Naive thymus-derived CD4-positive, alpha-beta T cell (primary cell): ENCODE results near the gene TPGS2. TPM values are rescaled to one million over a fixed set of nuclear protein-coding genes. Genes with fewer than 3 reads are reported as not detected.

Experiments used
- ATAC-seq: fragments of 150-1000 bp; cut with Tn5 transposase; 2 replicates; pipeline ENCODE4 v1.10.0; 2021; ENCODE audit warnings: mild to moderate bottlenecking, moderate library complexity
- CTCF ChIA-PET: fragments of 350-600 bp; sonication (Branson Sonifier 250); formaldehyde crosslinking; loops from one replicate; lab custom pipeline; 2021; ENCODE audit warnings: antibody characterized with exemption; lab: Charles Lee
- POLR2A ChIA-PET: fragments of 350-600 bp; sonication (Branson Sonifier 250); formaldehyde crosslinking; loops from one replicate; lab custom pipeline; 2021; ENCODE audit warnings: antibody characterized with exemption, inconsistent platforms; lab: Charles Lee
- DNase-seq, 9 donors: peaks; one replicate each; pipeline versions ENCODE4 v3.0.0 to v3.0.0-alpha.2; 2020 to 2022; ENCODE audit warnings: mixed read lengths in 1 of 9
- H3K27ac ChIP-seq: one replicate; pipeline ENCODE4 v1.7.0; 2013; ENCODE audit warnings: mild to moderate bottlenecking, low read depth, low read length, moderate library complexity
- H3K27me3 ChIP-seq, 2 donors: one replicate each; pipeline ENCODE4 v1.7.0; 2013; ENCODE audit warnings: low read length in 2 of 2, mild to moderate bottlenecking in 2 of 2, moderate library complexity in 2 of 2; ENCODE audit not compliant: control insufficient read depth in 2 of 2, insufficient read depth in 2 of 2
- H3K36me3 ChIP-seq, 3 experiments: 1 replicate in 2 of 3; 2 replicates in 1 of 3; pipeline ENCODE4 v1.7.0; 2013; ENCODE audit warnings: low read length in 3 of 3, mild to moderate bottlenecking in 3 of 3, moderate library complexity in 1 of 3; ENCODE audit not compliant: insufficient read depth in 3 of 3, control insufficient read depth in 2 of 3
- H3K4me1 ChIP-seq, 2 donors: one replicate each; pipeline ENCODE4 v1.7.0; 2013; ENCODE audit warnings: low read length in 2 of 2, mild to moderate bottlenecking in 2 of 2, moderate library complexity in 1 of 2; ENCODE audit not compliant: control insufficient read depth in 2 of 2, insufficient read depth in 2 of 2
- H3K4me3 ChIP-seq: 2 replicates; pipeline ENCODE4 v1.7.0; 2013; ENCODE audit warnings: mild to moderate bottlenecking, low read length
- H3K9me3 ChIP-seq, 3 experiments: 1 replicate in 2 of 3; 2 replicates in 1 of 3; pipeline ENCODE4 v1.7.0; 2013; ENCODE audit warnings: low read length in 3 of 3; ENCODE audit not compliant: control insufficient read depth in 2 of 3
- H3K27ac Mint-ChIP-seq, 9 donors: one replicate each; pipeline ENCODE4 v1.8.0; 2020 to 2022; ENCODE audit warnings: mixed read lengths in 9 of 9, mild to moderate bottlenecking in 8 of 9, moderate library complexity in 5 of 9, inconsistent platforms in 2 of 9
- H3K27me3 Mint-ChIP-seq, 5 donors: one replicate each; pipeline ENCODE4 v1.8.0; 2021 to 2022; ENCODE audit warnings: mixed read lengths in 5 of 5, mild to moderate bottlenecking in 1 of 5
- H3K36me3 Mint-ChIP-seq, 5 donors: one replicate each; pipeline ENCODE4 v1.8.0; 2020 to 2022; ENCODE audit warnings: mixed read lengths in 5 of 5, mild to moderate bottlenecking in 3 of 5, inconsistent platforms in 1 of 5
- H3K4me1 Mint-ChIP-seq, 7 donors: one replicate each; pipeline ENCODE4 v1.8.0; 2020 to 2022; ENCODE audit warnings: mixed read lengths in 7 of 7, mild to moderate bottlenecking in 3 of 7, inconsistent platforms in 1 of 7
- H3K4me3 Mint-ChIP-seq, 10 donors: one replicate each; pipeline ENCODE4 v1.8.0; 2020 to 2022; ENCODE audit warnings: mild to moderate bottlenecking in 10 of 10, mixed read lengths in 10 of 10, moderate library complexity in 6 of 10, inconsistent platforms in 2 of 10
- H3K9me3 Mint-ChIP-seq, 11 donors: one replicate each; pipeline ENCODE4 v1.8.0; 2020 to 2022; ENCODE audit warnings: mixed read lengths in 11 of 11, mild to moderate bottlenecking in 4 of 11, inconsistent platforms in 1 of 11, moderate library complexity in 1 of 11
- intact Hi-C, 2 donors: fragments of 100-400 bp; cut with micrococcal nuclease; formaldehyde crosslinking; loops; one replicate each; pipeline ENCODE4 v1.15.1; 2023
- polyA plus RNA-seq, 2 donors: library from polyadenylated mRNA; unstranded; fragments of 300-500 nt; fragmentation: Illumina TruSeq; gene quantifications; one replicate each; pipeline ENCODE4 v1.2.3, GENCODE V29; 2021
- total RNA-seq, 6 experiments: library from RNA in 5 of 6; stranded (reverse) in 5 of 6; gene quantifications; 1 replicate in 5 of 6; 2 replicates in 1 of 6; pipeline ENCODE4 v1.2.3 and lab custom pipeline; 2021 to 2026

TPGS2 gene
- total and polyA plus RNA-seq, 7 experiments from 2014 or later, result 16.9 to 92.8 (median 53.7) TPM

DNA sequence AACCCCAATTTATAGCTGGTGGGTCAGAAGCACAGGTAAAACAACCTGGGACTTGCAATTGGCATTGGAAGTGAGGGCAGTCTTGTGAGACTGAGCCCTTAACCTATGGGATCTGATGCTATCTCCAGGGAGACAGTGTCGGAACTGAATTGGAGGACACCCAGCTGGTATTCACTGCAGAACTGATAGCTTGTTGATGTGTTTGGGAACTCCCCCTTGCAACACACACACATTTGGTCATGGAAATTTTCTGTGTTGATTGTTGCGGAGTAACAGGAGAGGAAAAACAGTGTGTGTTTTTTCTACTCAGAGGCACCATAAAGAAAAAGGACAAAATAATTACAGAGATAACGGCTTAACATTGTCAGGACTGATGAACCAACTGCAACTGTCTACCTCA lies 16.1 kb downstream of the TPGS2 start:
- Mint-ChIP-seq H3K27me3 (no peaks in the 10 kb centered on the region), H3K36me3 (peaks cover 4 to 21% (median 4%) of the 10 kb centered on the region in 5 donors), H3K4me1 (peaks cover 0 to 21% (median 5%) of the 10 kb centered on the region in 7 donors), H3K4me3 (no peak overlapping the region), H3K27ac (peak overlapping the region in 1 of 9 donors; percentile 42), H3K9me3 (no peaks in the 10 kb centered on the region)
- Histone ChIP-seq H3K9me3 (no peaks in the 10 kb centered on the region), H3K4me1 (no peaks in the 10 kb centered on the region), H3K36me3 (peaks cover 0 to 28% (median 0%) of the 10 kb centered on the region in 3 experiments), H3K27ac (no peak overlapping the region), H3K27me3 (no peaks in the 10 kb centered on the region), H3K4me3 (no peak overlapping the region)
- intact Hi-C loops, result no loop called here
- DNase-seq (no peak), ATAC-seq (no peak)
- CTCF ChIA-PET, result interaction anchor here (1.0 kb wide), 1 partner anchor 28 kb away, joined by 3 read pairs; no protein-coding TSS in a partner anchor
- POLR2A ChIA-PET, result no interaction called here

DNA sequence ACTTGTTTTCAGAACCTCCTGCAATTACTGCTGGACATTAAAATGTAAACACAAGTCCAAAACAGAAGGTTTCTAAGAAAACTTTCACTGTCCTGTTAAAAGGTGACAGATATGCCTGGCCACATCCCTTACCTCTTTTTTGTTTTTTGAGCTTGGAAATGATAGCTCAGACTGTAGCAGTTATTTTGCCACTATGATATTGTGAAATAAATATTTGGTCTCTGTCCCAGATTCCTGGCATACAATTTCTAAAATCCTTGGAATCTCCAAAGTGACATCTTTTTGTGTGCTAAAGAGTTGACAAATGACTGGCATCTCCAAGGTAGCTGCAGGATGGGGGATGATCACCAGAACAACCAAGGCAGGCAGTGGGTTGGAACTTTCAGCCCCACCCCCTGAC lies 16.8 kb downstream of the TPGS2 start:
- ChIA-PET CTCF (interaction anchor here (1.0 kb wide), 1 partner anchor 527 kb away, joined by 3 read pairs; no protein-coding TSS in a partner anchor), POLR2A (no interaction called here)
- H3K9me3 Mint-ChIP-seq, result no peaks in the 10 kb centered on the region
- intact Hi-C loops, result no loop called here
- peaks cover 1 to 29% (median 7%) of the 10 kb centered on the region in 3 experiments for H3K36me3 ChIP-seq
- no peak overlapping the region for H3K4me3 Mint-ChIP-seq
- peaks cover 4 to 25% (median 9%) of the 10 kb centered on the region in 5 donors for H3K36me3 Mint-ChIP-seq
- no peaks in the 10 kb centered on the region for H3K4me1 ChIP-seq
- H3K9me3 ChIP-seq, result no peaks in the 10 kb centered on the region
- H3K4me3 ChIP-seq, result no peak overlapping the region
- H3K27me3 ChIP-seq, result no peaks in the 10 kb centered on the region
- no peak overlapping the region for H3K27ac ChIP-seq
- H3K27me3 Mint-ChIP-seq, result no peaks in the 10 kb centered on the region
- H3K27ac Mint-ChIP-seq, result peak overlapping the region in 2 of 9 donors; percentile 14 to 34
- peaks cover 0 to 21% (median 5%) of the 10 kb centered on the region in 7 donors for H3K4me1 Mint-ChIP-seq
- ATAC-seq (no peak), DNase-seq (no peak)

DNA sequence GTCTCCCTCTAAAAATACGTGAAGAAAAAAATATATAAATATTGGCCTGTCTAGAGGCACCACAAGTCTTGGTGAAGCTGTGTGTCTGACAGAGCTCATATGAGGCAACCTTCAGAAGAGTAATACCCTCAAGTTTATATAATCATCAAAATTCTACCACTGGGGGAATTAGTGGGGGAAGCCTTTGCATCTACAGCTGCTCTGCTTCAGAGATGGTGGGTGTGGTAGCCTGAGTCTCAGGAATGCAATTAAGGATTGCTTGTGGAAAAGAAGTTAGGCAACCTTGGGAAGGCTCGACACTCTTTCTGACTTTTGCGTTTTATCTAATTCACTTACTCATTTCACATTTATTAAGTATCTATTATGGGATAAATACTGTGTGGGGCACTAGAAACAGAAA lies 17.4 kb downstream of the TPGS2 start:
- H3K4me3 Mint-ChIP-seq, result no peak overlapping the region
- Histone ChIP-seq H3K4me1 (no peaks in the 10 kb centered on the region), H3K27me3 (no peaks in the 10 kb centered on the region), H3K27ac (no peak overlapping the region), H3K9me3 (no peaks in the 10 kb centered on the region), H3K4me3 (no peak overlapping the region), H3K36me3 (peaks cover 3 to 27% (median 8%) of the 10 kb centered on the region in 3 experiments)
- no peak for ATAC-seq
- no peak for DNase-seq
- intact Hi-C loops, result no loop called here
- H3K27ac Mint-ChIP-seq, result peak overlapping the region in 1 of 9 donors; percentile 34
- H3K4me1 Mint-ChIP-seq, result peaks cover 0 to 21% (median 5%) of the 10 kb centered on the region in 7 donors
- H3K9me3 Mint-ChIP-seq, result no peaks in the 10 kb centered on the region
- CTCF ChIA-PET, result interaction anchor here (0.9 to 1.8 kb wide), 6 partner anchors 12 to 715 kb away, joined by 3 to 7 read pairs (median 4); partner anchors contain the start of genes KIAA1328 and TPGS2
- H3K27me3 Mint-ChIP-seq, result no peaks in the 10 kb centered on the region
- POLR2A ChIA-PET, result no interaction called here
- peaks cover 4 to 24% (median 13%) of the 10 kb centered on the region in 5 donors for H3K36me3 Mint-ChIP-seq

DNA sequence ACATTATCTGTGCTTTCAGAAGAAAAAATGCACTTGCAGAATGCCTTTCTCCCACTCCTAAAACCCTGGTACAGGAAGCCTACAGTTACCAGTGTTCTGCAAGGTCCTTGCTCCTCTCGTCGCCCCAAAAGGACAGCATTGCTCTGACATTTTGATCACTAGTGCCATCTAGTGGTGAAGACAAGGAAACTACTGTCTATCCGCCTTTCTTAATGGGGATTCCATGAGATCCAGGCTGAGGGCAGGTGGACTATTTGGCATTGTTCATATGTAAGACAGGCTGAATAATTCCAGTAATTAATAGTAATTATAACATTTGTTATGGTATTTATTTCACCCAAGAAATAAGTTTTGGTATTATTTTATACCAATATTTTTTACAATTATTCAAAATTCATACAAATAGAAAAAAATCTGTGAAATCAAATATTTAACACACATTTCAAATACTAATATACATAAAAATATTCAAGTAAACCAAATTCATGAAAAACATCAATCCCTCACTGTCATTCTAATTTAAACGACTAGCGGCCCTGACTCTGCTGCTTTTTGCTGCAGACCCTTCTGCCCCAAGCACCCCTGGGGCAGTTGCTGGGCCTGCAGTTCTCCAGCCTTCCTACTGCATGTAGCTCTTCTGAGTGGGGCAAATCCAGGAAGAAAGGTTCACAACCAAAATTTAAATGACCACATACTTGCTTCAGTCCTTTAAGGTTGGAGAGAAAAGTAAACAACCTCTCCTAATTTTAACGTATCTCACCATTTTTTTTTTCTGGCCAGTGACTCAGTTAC lies 19.0 kb downstream of the TPGS2 start:
- H3K4me1 ChIP-seq, result no peaks in the 10 kb centered on the region
- H3K36me3 Mint-ChIP-seq, result peaks cover 8 to 36% (median 28%) of the 10 kb centered on the region in 5 donors
- peaks cover 7 to 33% (median 19%) of the 10 kb centered on the region in 3 experiments for H3K36me3 ChIP-seq
- ChIA-PET CTCF (interaction anchor here (0.6 to 1.8 kb wide), 9 partner anchors 12 to 714 kb away, joined by 3 to 8 read pairs (median 4); partner anchors contain the start of genes KIAA1328 and TPGS2), POLR2A (interaction anchor here (1.0 kb wide), 1 partner anchor 20 kb away, joined by 3 read pairs; no protein-coding TSS in a partner anchor)
- H3K4me3 ChIP-seq, result no peak overlapping the region
- no peak overlapping the region for H3K27ac Mint-ChIP-seq
- no peak overlapping the region for H3K4me3 Mint-ChIP-seq
- H3K4me1 Mint-ChIP-seq, result peaks cover 0 to 16% (median 5%) of the 10 kb centered on the region in 7 donors
- no peaks in the 10 kb centered on the region for H3K9me3 Mint-ChIP-seq
- DNase-seq, result peak in 7 of 9 donors; percentile 29 to 72 (median 57)
- no peaks in the 10 kb centered on the region for H3K27me3 Mint-ChIP-seq
- ATAC-seq, result peak; percentile 92
- H3K27ac ChIP-seq, result no peak overlapping the region
- H3K27me3 ChIP-seq, result no peaks in the 10 kb centered on the region
- H3K9me3 ChIP-seq, result no peaks in the 10 kb centered on the region
- intact Hi-C loops, result loop anchor here (1.0 to 2.0 kb wide), 5 partner anchors 15 to 792 kb away; no protein-coding TSS in a partner anchor

DNA sequence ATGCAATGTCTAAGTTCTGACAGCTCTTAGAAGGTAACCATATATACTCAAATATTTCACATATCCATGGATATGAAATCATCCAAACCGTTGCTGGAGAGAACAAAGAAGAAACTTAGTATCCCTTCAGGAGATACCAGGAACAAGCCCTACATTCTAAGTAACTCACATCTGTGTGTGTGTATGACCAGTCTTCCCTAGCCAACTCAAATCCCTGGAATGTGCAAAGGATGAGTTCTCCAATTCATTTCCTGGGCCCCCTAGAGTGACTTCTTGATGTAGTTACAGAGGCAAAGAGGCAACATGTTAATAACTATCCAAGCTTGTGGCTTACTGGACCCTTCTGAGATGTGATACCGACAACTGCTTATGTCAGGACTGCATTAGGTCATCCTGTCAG lies 20.1 kb downstream of the TPGS2 start:
- no peaks in the 10 kb centered on the region for H3K4me1 ChIP-seq
- H3K27me3 ChIP-seq, result no peaks in the 10 kb centered on the region
- Mint-ChIP-seq H3K36me3 (peaks cover 5 to 41% (median 38%) of the 10 kb centered on the region in 5 donors), H3K27me3 (no peaks in the 10 kb centered on the region), H3K4me3 (no peak overlapping the region), H3K27ac (no peak overlapping the region), H3K9me3 (no peaks in the 10 kb centered on the region), H3K4me1 (peaks cover 0 to 11% (median 5%) of the 10 kb centered on the region in 7 donors)
- peaks cover 12 to 42% (median 21%) of the 10 kb centered on the region in 3 experiments for H3K36me3 ChIP-seq
- H3K27ac ChIP-seq, result no peak overlapping the region
- ATAC-seq, result no peak
- H3K9me3 ChIP-seq, result no peaks in the 10 kb centered on the region
- ChIA-PET CTCF (interaction anchor here (1.3 to 1.6 kb wide), 3 partner anchors 11 to 120 kb away, joined by 4 to 8 read pairs (median 6); no protein-coding TSS in a partner anchor), POLR2A (no interaction called here)
- DNase-seq, result no peak
- intact Hi-C loops, result loop anchor here (1.0 to 2.0 kb wide), 5 partner anchors 14 to 791 kb away; no protein-coding TSS in a partner anchor
- H3K4me3 ChIP-seq, result no peak overlapping the region

DNA sequence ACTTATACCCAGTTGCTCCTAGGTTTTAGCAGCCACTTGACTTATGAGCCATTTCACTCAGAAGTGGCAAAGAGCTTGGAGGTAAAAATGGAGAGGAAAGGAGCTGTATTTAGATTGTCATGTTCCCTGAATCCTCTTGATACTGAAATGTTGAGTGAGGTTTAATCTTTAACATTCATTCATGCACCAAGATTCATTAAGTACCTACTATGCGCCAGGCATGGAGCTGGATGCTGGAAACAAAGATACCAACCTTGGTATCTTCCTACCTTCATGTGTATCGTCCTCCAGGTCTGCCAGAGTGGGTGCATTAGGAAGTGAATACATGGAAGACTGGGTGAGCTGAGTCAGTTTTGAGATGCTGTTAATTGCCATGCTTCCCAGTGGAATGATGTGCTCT lies 23.7 kb downstream of the TPGS2 start:
- no peaks in the 10 kb centered on the region for H3K9me3 ChIP-seq
- no peak for DNase-seq
- H3K4me3 ChIP-seq, result no peak overlapping the region
- H3K27ac Mint-ChIP-seq, result no peak overlapping the region
- POLR2A ChIA-PET, result no interaction called here
- no peaks in the 10 kb centered on the region for H3K27me3 Mint-ChIP-seq
- no peaks in the 10 kb centered on the region for H3K9me3 Mint-ChIP-seq
- H3K4me1 ChIP-seq, result no peaks in the 10 kb centered on the region
- peaks cover 0 to 5% (median 3%) of the 10 kb centered on the region in 7 donors for H3K4me1 Mint-ChIP-seq
- intact Hi-C loops, result no loop called here
- no peaks in the 10 kb centered on the region for H3K27me3 ChIP-seq
- H3K36me3 Mint-ChIP-seq, result peaks cover 20 to 65% (median 56%) of the 10 kb centered on the region in 5 donors
- ATAC-seq, result no peak
- CTCF ChIA-PET, result interaction anchor here (1.6 kb wide), 1 partner anchor 24 kb away, joined by 4 read pairs; the partner anchor contains the start of genes KIAA1328 and TPGS2
- peaks cover 13 to 58% (median 21%) of the 10 kb centered on the region in 3 experiments for H3K36me3 ChIP-seq
- no peak overlapping the region for H3K4me3 Mint-ChIP-seq
- H3K27ac ChIP-seq, result no peak overlapping the region
